GM23338 (cell line): ENCODE results near the gene OPALIN. TPM values are rescaled to one million over a fixed set of nuclear protein-coding genes. Genes with fewer than 3 reads are reported as not detected.

Source experiments
- ATAC-seq: fragments of 200-7000 bp; cut with Tn5 transposase; 3 replicates; pipeline ENCODE4 v1.9.1; 2020
- DNase-seq: peaks from one replicate; pipeline ENCODE4 v3.0.0-alpha.2; 2015; ENCODE audit warnings: low spot score
- H2AFZ ChIP-seq: fragments of 200-600 bp; sonication (generic); 2 replicates; pipeline ENCODE4 v1.8.0; 2016; ENCODE audit warnings: antibody characterized with exemption, mild to moderate bottlenecking, moderate library complexity
- H3F3A ChIP-seq: fragments of 200-600 bp; sonication (generic); replicated peaks from 2 replicates; pipeline ENCODE4 v1.8.0; 2017; ENCODE audit warnings: antibody characterized with exemption, mixed run types, low read depth
- H3K27ac ChIP-seq: fragments of 200-600 bp; sonication (generic); 2 replicates; pipeline ENCODE4 v1.6.1; 2016; ENCODE audit warnings: low read depth
- H3K27me3 ChIP-seq: fragments of 200-600 bp; sonication (generic); 2 replicates; pipeline ENCODE4 v1.8.0; 2016; ENCODE audit warnings: mild to moderate bottlenecking, mixed run types, moderate library complexity; ENCODE audit not compliant: insufficient read depth
- H3K36me3 ChIP-seq: fragments of 200-600 bp; sonication (generic); 2 replicates; pipeline ENCODE4 v1.8.0; 2016; ENCODE audit warnings: mild to moderate bottlenecking; ENCODE audit not compliant: insufficient read depth
- H3K4me1 ChIP-seq: fragments of 200-600 bp; sonication (generic); 2 replicates; pipeline ENCODE4 v1.8.0; 2016; ENCODE audit warnings: mild to moderate bottlenecking, moderate library complexity; ENCODE audit not compliant: insufficient read depth
- H3K4me2 ChIP-seq: fragments of 200-600 bp; sonication (generic); 2 replicates; pipeline ENCODE4 v1.7.1; 2017; ENCODE audit warnings: mixed run types
- H3K4me3 ChIP-seq: fragments of 200-600 bp; sonication (generic); 2 replicates; pipeline ENCODE4 v1.6.1; 2016; ENCODE audit warnings: mixed run types
- H3K79me2 ChIP-seq: fragments of 200-600 bp; sonication (generic); replicated peaks from 2 replicates; pipeline ENCODE4 v1.8.0; 2017; ENCODE audit warnings: mild to moderate bottlenecking; ENCODE audit not compliant: insufficient read depth
- H3K9me2 ChIP-seq: fragments of 200-600 bp; sonication (generic); 2 replicates; pipeline ENCODE4 v1.8.0; 2017; ENCODE audit not compliant: insufficient read depth
- H4K20me1 ChIP-seq: fragments of 200-600 bp; sonication (generic); replicated peaks from 2 replicates; pipeline ENCODE4 v1.8.0; 2017; ENCODE audit warnings: mild to moderate bottlenecking; ENCODE audit not compliant: insufficient read depth
- H3K27ac Mint-ChIP-seq: 2 replicates; pipeline ENCODE4 v1.8.0; 2020; ENCODE audit warnings: inconsistent platforms, mild to moderate bottlenecking, moderate library complexity, mixed read lengths
- H3K27me3 Mint-ChIP-seq: 3 replicates; pipeline ENCODE4 v1.8.0; 2022; ENCODE audit warnings: low read depth, mild to moderate bottlenecking, moderate library complexity, mixed read lengths, inconsistent platforms; ENCODE audit not compliant: insufficient read depth, poor library complexity
- H3K36me3 Mint-ChIP-seq: 3 replicates; pipeline ENCODE4 v1.8.0; 2021; ENCODE audit warnings: low read depth, mild to moderate bottlenecking, inconsistent platforms, moderate library complexity, mixed read lengths
- H3K4me1 Mint-ChIP-seq: 3 replicates; pipeline ENCODE4 v1.8.0; 2020; ENCODE audit warnings: mild to moderate bottlenecking, inconsistent platforms, mixed read lengths
- H3K4me3 Mint-ChIP-seq: 3 replicates; pipeline ENCODE4 v1.8.0; 2021; ENCODE audit warnings: moderate library complexity, mild to moderate bottlenecking, inconsistent platforms, mixed read lengths
- H3K9me3 Mint-ChIP-seq: 3 replicates; pipeline ENCODE4 v1.8.0; 2020; ENCODE audit warnings: moderate library complexity, mild to moderate bottlenecking, inconsistent platforms, mixed read lengths
- CREB1 ChIP-seq: fragments of 250-450 bp; sonication (Bioruptor Pico); IDR thresholded peaks from 2 replicates; pipeline ENCODE4 v1.5.0; 2020; ENCODE audit warnings: low read depth, mild to moderate bottlenecking, moderate library complexity
- EZH2 ChIP-seq: fragments of 200-600 bp; sonication (generic); IDR thresholded peaks from one replicate; pipeline ENCODE4 v1.8.0; 2017; ENCODE audit warnings: antibody characterized with exemption, mild to moderate bottlenecking, low read depth; ENCODE audit not compliant: unreplicated experiment
- EZH2phosphoT487 ChIP-seq: fragments of 200-600 bp; sonication (generic); IDR thresholded peaks from one replicate; pipeline ENCODE4 v1.8.1; 2018; ENCODE audit warnings: antibody characterized with exemption; ENCODE audit not compliant: unreplicated experiment
- JUNB ChIP-seq: IDR thresholded peaks from one replicate; pipeline ENCODE4 v1.6.1; 2016; ENCODE audit warnings: antibody characterized with exemption; ENCODE audit not compliant: unreplicated experiment
- NANOG ChIP-seq: IDR thresholded peaks from 2 replicates; pipeline ENCODE4 v1.6.1; 2016; ENCODE audit warnings: antibody characterized with exemption, borderline replicate concordance
- POLR2AphosphoS5 ChIP-seq: IDR thresholded peaks from 2 replicates; pipeline ENCODE4 v1.6.1; 2016; ENCODE audit warnings: antibody characterized with exemption, low read depth
- STAT1 ChIP-seq: IDR thresholded peaks from one replicate; pipeline ENCODE4 v1.6.1; 2016; ENCODE audit warnings: antibody characterized with exemption; ENCODE audit not compliant: unreplicated experiment
- ZNF114 ChIP-seq: fragments of 250-450 bp; sonication (Bioruptor Pico); IDR thresholded peaks from 2 replicates; pipeline ENCODE4 v1.5.0; 2020; ENCODE audit warnings: mild to moderate bottlenecking, moderate library complexity
- ZNF331 ChIP-seq: fragments of 250-450 bp; sonication (Bioruptor Pico); IDR thresholded peaks from 2 replicates; pipeline ENCODE4 v1.5.0; 2020; ENCODE audit warnings: low read depth, mild to moderate bottlenecking, moderate library complexity
- polyA plus RNA-seq: library from polyadenylated mRNA; unstranded; fragments of >200 nt; fragmentation: Nextera tagmentation; extraction: Ambion mirVana; gene quantifications from 2 replicates; pipeline ENCODE4 v1.2.1, GENCODE V29; 2016
- total RNA-seq: library from RNA; depleted of rRNA; stranded (reverse); fragments of >200 nt; shearing (Covaris generic); gene quantifications from 2 replicates; pipeline ENCODE4 v1.2.3, GENCODE V29; 2014
- TF ChIP-seq, protein P1 (sequence below): IDR thresholded peaks from one replicate; pipeline ENCODE4 v1.6.1; 2018; ENCODE audit warnings: antibody characterized with exemption; ENCODE audit not compliant: unreplicated experiment
- TF ChIP-seq, protein P2 (sequence below): IDR thresholded peaks from 2 replicates; pipeline ENCODE4 v1.6.1; 2016; ENCODE audit warnings: antibody characterized with exemption
- TF ChIP-seq, protein P3 (sequence below): fragments of 250-450 bp; sonication (Bioruptor Pico); IDR thresholded peaks from 2 replicates; pipeline ENCODE4 v1.5.0; 2020; ENCODE audit warnings: mild to moderate bottlenecking, moderate library complexity
- TF ChIP-seq, protein P4 (sequence below), 2 experiments: fragments of 200-600 bp in 1 of 2; sonication (generic) in 1 of 2; conservative IDR thresholded peaks; 2 replicates each; pipeline versions ENCODE4 v1.5.1 to v1.6.1; 2016 to 2017; ENCODE audit warnings: antibody characterized with exemption in 2 of 2, low read depth in 2 of 2, mild to moderate bottlenecking in 2 of 2, moderate library complexity in 1 of 2

Gene OPALIN
- total and polyA plus RNA-seq, 2 experiments from 2014 or later = not detected

DNA sequence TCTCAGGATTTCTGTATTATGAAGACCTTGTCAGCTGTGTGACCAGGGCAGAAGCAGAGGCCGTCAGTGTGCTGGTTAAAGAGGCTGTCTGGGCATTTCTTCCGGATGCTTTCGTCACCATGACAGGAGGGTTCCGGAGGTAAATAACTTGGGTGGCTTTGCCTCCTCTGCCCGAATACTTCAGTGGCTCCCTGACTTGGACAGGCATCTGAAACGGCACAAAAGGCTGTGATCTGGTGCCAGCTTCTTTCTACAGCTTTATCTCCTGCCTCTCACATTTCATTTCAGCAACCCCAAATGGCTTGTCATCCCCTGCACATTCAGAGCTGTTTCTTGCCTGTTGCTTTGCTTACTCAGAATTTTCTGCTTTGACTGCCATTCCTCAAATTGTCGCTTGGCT, 31.3 kb downstream of the OPALIN start:
- Histone ChIP-seq H3F3A (no peaks in the 10 kb centered on the region), H3K27ac (no peak overlapping the region), H3K36me3 (no peaks in the 10 kb centered on the region), H3K4me1 (no peaks in the 10 kb centered on the region), H2AFZ (no peak overlapping the region; the same call in 1 of the 2 replicates), H3K9me2 (no peaks in the 10 kb centered on the region; the same call in 1 of the 2 replicates), H3K4me2 (no peak overlapping the region), H3K27me3 (no peaks in the 10 kb centered on the region), H3K4me3 (no peak overlapping the region), H4K20me1 (no peaks in the 10 kb centered on the region), H3K79me2 (no peaks in the 10 kb centered on the region)
- H3K27me3 Mint-ChIP-seq = peaks cover 5% of the 10 kb centered on the region
- H3K4me3 Mint-ChIP-seq = no peak overlapping the region
- ATAC-seq = no peak
- no peaks in the 10 kb centered on the region; the same call in 2 of the 3 replicates for H3K4me1 Mint-ChIP-seq
- H3K36me3 Mint-ChIP-seq = no peaks in the 10 kb centered on the region
- TF ChIP-seq NANOG (no peak), POLR2AphosphoS5 (no peak), EZH2phosphoT487 (no peak), CREB1 (CRISPR knock-in tag) (no peak), STAT1 (no peak), EZH2 (no peak), ZNF331 (CRISPR knock-in tag) (no peak), JUNB (no peak), ZNF114 (CRISPR knock-in tag) (no peak)
- TF ChIP-seq, protein P1, sequence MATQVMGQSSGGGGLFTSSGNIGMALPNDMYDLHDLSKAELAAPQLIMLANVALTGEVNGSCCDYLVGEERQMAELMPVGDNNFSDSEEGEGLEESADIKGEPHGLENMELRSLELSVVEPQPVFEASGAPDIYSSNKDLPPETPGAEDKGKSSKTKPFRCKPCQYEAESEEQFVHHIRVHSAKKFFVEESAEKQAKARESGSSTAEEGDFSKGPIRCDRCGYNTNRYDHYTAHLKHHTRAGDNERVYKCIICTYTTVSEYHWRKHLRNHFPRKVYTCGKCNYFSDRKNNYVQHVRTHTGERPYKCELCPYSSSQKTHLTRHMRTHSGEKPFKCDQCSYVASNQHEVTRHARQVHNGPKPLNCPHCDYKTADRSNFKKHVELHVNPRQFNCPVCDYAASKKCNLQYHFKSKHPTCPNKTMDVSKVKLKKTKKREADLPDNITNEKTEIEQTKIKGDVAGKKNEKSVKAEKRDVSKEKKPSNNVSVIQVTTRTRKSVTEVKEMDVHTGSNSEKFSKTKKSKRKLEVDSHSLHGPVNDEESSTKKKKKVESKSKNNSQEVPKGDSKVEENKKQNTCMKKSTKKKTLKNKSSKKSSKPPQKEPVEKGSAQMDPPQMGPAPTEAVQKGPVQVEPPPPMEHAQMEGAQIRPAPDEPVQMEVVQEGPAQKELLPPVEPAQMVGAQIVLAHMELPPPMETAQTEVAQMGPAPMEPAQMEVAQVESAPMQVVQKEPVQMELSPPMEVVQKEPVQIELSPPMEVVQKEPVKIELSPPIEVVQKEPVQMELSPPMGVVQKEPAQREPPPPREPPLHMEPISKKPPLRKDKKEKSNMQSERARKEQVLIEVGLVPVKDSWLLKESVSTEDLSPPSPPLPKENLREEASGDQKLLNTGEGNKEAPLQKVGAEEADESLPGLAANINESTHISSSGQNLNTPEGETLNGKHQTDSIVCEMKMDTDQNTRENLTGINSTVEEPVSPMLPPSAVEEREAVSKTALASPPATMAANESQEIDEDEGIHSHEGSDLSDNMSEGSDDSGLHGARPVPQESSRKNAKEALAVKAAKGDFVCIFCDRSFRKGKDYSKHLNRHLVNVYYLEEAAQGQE = no peak
- TF ChIP-seq, protein P2, sequence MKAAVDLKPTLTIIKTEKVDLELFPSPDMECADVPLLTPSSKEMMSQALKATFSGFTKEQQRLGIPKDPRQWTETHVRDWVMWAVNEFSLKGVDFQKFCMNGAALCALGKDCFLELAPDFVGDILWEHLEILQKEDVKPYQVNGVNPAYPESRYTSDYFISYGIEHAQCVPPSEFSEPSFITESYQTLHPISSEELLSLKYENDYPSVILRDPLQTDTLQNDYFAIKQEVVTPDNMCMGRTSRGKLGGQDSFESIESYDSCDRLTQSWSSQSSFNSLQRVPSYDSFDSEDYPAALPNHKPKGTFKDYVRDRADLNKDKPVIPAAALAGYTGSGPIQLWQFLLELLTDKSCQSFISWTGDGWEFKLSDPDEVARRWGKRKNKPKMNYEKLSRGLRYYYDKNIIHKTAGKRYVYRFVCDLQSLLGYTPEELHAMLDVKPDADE = no peak
- TF ChIP-seq, protein P3, sequence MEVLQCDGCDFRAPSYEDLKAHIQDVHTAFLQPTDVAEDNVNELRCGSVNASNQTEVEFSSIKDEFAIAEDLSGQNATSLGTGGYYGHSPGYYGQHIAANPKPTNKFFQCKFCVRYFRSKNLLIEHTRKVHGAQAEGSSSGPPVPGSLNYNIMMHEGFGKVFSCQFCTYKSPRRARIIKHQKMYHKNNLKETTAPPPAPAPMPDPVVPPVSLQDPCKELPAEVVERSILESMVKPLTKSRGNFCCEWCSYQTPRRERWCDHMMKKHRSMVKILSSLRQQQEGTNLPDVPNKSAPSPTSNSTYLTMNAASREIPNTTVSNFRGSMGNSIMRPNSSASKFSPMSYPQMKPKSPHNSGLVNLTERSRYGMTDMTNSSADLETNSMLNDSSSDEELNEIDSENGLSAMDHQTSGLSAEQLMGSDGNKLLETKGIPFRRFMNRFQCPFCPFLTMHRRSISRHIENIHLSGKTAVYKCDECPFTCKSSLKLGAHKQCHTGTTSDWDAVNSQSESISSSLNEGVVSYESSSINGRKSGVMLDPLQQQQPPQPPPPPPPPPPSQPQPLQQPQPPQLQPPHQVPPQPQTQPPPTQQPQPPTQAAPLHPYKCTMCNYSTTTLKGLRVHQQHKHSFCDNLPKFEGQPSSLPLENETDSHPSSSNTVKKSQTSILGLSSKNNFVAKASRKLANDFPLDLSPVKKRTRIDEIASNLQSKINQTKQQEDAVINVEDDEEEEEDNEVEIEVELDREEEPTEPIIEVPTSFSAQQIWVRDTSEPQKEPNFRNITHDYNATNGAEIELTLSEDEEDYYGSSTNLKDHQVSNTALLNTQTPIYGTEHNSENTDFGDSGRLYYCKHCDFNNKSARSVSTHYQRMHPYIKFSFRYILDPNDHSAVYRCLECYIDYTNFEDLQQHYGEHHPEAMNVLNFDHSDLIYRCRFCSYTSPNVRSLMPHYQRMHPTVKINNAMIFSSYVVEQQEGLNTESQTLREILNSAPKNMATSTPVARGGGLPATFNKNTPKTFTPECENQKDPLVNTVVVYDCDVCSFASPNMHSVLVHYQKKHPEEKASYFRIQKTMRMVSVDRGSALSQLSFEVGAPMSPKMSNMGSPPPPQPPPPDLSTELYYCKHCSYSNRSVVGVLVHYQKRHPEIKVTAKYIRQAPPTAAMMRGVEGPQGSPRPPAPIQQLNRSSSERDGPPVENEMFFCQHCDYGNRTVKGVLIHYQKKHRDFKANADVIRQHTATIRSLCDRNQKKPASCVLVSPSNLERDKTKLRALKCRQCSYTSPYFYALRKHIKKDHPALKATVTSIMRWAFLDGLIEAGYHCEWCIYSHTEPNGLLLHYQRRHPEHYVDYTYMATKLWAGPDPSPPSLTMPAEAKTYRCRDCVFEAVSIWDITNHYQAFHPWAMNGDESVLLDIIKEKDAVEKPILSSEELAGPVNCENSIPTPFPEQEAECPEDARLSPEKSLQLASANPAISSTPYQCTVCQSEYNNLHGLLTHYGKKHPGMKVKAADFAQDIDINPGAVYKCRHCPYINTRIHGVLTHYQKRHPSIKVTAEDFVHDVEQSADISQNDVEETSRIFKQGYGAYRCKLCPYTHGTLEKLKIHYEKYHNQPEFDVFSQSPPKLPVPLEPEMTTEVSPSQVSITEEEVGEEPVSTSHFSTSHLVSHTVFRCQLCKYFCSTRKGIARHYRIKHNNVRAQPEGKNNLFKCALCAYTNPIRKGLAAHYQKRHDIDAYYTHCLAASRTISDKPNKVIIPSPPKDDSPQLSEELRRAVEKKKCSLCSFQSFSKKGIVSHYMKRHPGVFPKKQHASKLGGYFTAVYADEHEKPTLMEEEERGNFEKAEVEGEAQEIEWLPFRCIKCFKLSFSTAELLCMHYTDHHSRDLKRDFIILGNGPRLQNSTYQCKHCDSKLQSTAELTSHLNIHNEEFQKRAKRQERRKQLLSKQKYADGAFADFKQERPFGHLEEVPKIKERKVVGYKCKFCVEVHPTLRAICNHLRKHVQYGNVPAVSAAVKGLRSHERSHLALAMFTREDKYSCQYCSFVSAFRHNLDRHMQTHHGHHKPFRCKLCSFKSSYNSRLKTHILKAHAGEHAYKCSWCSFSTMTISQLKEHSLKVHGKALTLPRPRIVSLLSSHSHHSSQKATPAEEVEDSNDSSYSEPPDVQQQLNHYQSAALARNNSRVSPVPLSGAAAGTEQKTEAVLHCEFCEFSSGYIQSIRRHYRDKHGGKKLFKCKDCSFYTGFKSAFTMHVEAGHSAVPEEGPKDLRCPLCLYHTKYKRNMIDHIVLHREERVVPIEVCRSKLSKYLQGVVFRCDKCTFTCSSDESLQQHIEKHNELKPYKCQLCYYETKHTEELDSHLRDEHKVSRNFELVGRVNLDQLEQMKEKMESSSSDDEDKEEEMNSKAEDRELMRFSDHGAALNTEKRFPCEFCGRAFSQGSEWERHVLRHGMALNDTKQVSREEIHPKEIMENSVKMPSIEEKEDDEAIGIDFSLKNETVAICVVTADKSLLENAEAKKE (CRISPR knock-in tag) = no peak
- TF ChIP-seq, protein P4, sequence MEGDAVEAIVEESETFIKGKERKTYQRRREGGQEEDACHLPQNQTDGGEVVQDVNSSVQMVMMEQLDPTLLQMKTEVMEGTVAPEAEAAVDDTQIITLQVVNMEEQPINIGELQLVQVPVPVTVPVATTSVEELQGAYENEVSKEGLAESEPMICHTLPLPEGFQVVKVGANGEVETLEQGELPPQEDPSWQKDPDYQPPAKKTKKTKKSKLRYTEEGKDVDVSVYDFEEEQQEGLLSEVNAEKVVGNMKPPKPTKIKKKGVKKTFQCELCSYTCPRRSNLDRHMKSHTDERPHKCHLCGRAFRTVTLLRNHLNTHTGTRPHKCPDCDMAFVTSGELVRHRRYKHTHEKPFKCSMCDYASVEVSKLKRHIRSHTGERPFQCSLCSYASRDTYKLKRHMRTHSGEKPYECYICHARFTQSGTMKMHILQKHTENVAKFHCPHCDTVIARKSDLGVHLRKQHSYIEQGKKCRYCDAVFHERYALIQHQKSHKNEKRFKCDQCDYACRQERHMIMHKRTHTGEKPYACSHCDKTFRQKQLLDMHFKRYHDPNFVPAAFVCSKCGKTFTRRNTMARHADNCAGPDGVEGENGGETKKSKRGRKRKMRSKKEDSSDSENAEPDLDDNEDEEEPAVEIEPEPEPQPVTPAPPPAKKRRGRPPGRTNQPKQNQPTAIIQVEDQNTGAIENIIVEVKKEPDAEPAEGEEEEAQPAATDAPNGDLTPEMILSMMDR (conservative IDR thresholded peaks at IDR 0.05; ENCODE audit: low read depth in 2 of 2) = no peak
- no peak overlapping the region for H3K27ac Mint-ChIP-seq
- no peaks in the 10 kb centered on the region for H3K9me3 Mint-ChIP-seq
- DNase-seq = no peak
